GM21717 (cell line): ENCODE measurements around the gene PTPRJ.
"Not testable (repeated sequence)": the region's sequence is repeated elsewhere in the genome, so short reads cannot be mapped to it uniquely, and the experiment has no call there.

Experiments
- ATAC-seq: cut with Tn5 transposase; IDR thresholded peaks from one replicate; pipeline ENCODE4 v1.9.1; 2021; ENCODE audit warnings: mild to moderate bottlenecking, moderate library complexity; ENCODE audit not compliant: unreplicated experiment

PTPRJ gene

DNA sequence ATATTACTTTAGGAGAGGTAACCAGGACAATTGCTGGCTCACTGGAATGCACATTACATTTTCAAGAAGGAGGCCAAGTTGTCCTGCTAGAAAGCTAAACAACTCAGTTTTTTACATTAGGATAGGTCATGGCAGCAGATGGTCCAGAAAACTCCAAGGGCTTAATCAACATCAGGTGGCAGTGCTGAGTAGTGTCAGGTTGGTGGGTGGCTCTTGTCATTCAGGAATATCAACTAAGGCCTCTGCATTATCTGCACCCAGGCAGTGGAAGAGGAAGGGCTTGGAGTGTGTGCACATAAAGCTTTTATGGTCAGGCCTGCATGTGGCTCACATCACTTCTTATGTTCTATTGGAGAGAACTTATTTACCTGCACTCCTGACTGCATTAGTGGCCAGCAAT lies 204.1 kb downstream of the PTPRJ start:
- no peak for ATAC-seq

DNA sequence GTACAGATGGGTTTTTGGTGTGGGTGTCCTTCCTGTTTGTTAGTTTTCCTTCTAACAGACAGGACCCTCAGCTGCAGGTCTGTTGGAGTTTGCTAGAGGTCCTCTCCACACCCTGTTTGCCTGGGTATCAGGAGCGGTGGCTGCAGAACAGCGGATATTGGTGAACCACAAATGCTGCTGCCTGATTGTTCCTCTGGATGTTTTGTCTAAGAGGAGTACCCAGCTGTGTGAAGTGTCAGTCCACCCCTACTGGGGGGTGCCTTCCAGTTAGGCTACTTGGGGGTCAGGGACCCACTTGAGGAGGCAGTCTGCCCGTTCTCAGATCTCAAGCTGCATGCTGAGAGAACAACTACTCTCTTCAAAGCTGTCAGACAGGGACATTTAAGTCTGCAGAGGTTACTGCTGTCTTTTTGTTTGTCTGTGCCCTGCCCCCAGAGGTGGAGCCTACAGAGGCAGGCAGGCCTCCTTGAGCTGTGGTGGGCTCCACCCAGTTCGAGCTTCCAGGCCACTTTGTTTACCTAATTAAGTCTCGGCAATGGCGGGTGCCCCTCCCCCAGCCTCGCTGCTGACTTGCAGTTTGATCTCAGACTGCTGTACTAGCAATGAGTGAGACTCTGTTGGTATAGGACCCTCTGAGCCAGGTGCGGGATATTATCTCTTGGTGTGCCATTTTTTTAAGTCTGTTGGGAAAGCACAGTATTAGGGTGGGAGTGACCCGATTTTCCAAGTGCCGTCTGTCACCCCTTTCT lies 210.7 kb downstream of the PTPRJ start:
- ATAC-seq, result not testable (repeated sequence)

DNA sequence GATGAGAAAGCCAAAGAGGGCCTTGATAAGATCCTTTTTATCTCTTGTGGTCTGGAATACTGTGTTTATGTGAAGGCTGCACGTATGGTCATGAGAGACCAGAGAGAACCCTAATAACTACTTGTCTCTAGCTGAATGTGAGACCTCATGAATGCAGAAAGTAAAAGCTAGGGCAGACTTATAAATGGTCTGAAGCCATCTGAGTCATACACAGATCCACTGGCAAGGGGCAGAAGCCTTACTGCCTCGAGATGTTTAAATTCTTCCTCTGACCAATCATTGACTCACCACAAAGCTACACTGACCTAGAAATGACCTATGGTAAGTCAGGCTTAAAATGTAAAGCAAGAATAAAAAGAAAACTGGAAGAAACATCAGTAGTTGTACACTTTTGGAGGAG lies 213.5 kb downstream of the PTPRJ start:
- ATAC-seq, result no peak

DNA sequence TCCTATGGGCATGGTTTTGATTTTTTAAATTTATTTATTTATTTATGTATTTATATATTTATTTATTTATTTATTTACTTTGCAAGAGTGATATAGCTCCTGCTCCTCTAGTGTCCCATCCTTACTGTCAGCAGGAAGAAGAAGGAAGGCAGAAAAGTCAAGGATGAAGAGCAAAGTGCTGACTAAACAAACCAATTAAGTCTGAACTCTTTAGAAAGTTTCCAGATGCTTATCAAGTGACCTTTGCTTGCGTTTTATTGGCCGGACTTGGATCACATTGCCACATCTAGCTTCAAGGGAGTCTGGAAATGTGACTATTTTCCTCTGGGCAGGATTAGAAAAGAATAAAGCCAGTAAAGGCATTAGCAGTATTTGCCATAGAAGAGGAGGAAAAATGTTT lies 227.5 kb downstream of the PTPRJ start:
- ATAC-seq, result no peak

DNA sequence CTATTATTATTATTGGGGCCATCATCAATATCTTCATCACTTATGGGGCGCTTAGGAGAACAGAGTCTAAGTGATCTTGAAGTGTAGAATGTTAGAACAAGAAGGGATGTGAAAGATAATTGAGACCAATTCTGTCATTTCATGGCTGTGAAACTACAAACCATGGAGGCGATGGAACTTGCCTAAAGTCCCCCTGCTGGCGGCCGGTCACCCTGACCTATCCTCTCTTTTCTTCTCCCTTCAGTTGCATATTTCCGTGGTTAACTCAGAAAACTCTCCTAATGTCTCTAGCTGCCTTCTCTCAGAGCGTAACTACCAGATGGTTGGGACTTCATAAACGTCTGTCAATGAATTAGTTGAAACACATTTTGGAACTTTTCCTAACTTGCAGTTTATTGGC lies 229.7 kb downstream of the PTPRJ start:
- no peak for ATAC-seq

DNA sequence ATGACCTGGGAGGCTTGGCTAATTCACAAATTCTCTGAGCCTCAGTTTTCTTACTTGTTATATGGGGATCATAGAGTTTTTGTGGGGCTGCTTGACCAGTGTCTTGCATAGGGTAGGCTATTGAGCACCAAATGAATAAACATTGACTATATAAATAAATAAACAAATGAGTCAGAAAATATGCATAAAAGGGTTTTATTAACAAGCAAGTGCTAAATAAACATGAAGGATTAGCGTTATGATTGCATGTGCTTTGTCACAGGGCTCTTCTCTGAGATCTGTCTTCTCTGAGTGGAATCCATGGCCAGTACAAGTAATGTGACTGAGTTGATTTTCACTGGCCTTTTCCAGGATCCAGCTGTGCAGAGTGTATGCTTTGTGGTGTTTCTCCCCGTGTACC lies 236.2 kb downstream of the PTPRJ start, which contains the start of gene OR4B1:
TSS of gene OR4B1 (plus strand) at position 301 of the 400 bp plus-strand sequence. CDS start at position 301, 0 bp downstream.
- ATAC-seq, result no peak
